GM12891 (cell line): Measurements from ENCODE around the gene ITGB2.

ENCODE experiments used
- DNase-seq: peaks from one replicate; pipeline ENCODE4 v3.0.0; 2011; ENCODE audit warnings: low spot score; ENCODE audit not compliant: insufficient read length
- FAIRE-seq: peaks from 2 replicates; lab custom pipeline; 2011; peaks lifted over from hg19 to GRCh38; lab: Jason Lieb, UNC
- PAX5 ChIP-seq: IDR thresholded peaks from 2 replicates; pipeline ENCODE4 v1.6.1; 2011; ENCODE audit warnings: low read length, moderate library complexity, mild to moderate bottlenecking; ENCODE audit not compliant: insufficient read depth, severe bottlenecking
- POLR2A ChIP-seq: IDR thresholded peaks from 2 replicates; pipeline ENCODE4 v1.6.1; 2011; ENCODE audit warnings: low read depth, low read length, control low read depth
- POLR2AphosphoS5 ChIP-seq: IDR thresholded peaks from 2 replicates; pipeline ENCODE4 v1.6.1; 2011; ENCODE audit warnings: low read depth, low read length, control low read depth
- POU2F2 ChIP-seq: IDR thresholded peaks from 2 replicates; pipeline ENCODE4 v1.6.1; 2011; ENCODE audit warnings: low read depth, mild to moderate bottlenecking, control low read depth, low read length, moderate library complexity
- SPI1 ChIP-seq: IDR thresholded peaks from 2 replicates; pipeline ENCODE4 v1.6.1; 2011; ENCODE audit warnings: low read depth, low read length, control low read depth
- TAF1 ChIP-seq: IDR thresholded peaks from 2 replicates; pipeline ENCODE4 v1.6.1; 2011; ENCODE audit warnings: low read depth, low read length, control low read depth

The ITGB2 gene

GRCh38 chr21:44904141-44904923, 16.4 kb downstream of the ITGB2 start:
- peak; percentile 77 for FAIRE-seq
- no peak for TF ChIP-seq TAF1
- no peak for TF ChIP-seq PAX5
- no peak for TF ChIP-seq POLR2AphosphoS5
- TF ChIP-seq POU2F2 = no peak
- DNase-seq = no peak

- no peak for TF ChIP-seq PAX5
- no peak for TF ChIP-seq POU2F2
- no peak for TF ChIP-seq TAF1
- TF ChIP-seq POLR2AphosphoS5 = no peak
- TF ChIP-seq SPI1 = no peak
- no peak for TF ChIP-seq POLR2A
- DNase-seq (no peak), FAIRE-seq (no peak)
Observed at GRCh38 chr21:44903689-44904088, 17.0 kb downstream of the ITGB2 start.

DNA sequence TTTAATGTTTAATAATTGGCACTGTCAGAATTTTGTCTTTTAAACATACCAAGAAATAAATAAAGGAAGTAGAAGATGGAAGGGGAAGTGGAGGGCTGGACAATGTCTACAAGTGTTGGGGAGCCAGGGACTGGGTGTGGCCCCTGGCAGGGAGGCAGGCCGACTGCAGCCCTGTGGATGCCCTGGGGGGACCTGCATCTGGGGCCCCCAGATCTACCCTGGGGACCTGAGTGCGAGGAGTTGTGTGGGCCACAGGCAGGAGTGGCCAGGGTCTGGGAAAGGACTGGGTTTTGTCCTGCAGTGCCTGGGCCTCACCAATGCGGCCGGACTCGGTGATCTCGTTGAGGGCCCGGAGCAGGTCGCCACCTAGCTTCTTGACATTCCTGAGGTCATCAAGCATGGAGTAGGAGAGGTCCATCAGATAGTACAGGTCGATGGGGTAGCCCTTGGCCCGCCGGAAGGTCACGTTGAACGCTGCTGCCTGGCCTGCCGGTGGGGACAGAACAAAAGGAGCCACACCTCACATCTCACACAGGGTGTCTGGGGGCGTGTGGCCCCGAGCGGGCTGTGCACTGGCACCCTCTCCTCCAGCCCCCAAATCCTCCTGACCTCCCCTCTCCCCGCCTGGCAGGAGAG, 17.5 kb downstream of the ITGB2 start:
- no peak for TF ChIP-seq TAF1
- TF ChIP-seq POLR2AphosphoS5 = no peak
- TF ChIP-seq PAX5 = no peak
- no peak for TF ChIP-seq POLR2A
- no peak for DNase-seq
- no peak for FAIRE-seq

GRCh38 chr21:44902268-44903049, 18.2 kb downstream of the ITGB2 start:
- no peak; the same call in 1 of the 2 replicates for TF ChIP-seq POU2F2
- TF ChIP-seq POLR2AphosphoS5 = no peak
- TF ChIP-seq SPI1 = no peak
- no peak for TF ChIP-seq TAF1
- no peak for TF ChIP-seq PAX5
- TF ChIP-seq POLR2A = no peak
- peak; percentile 83 for FAIRE-seq
- no peak for DNase-seq

- no peak for DNase-seq
Observed at GRCh38 chr21:44901391-44902074, 19.2 kb downstream of the ITGB2 start.

DNA sequence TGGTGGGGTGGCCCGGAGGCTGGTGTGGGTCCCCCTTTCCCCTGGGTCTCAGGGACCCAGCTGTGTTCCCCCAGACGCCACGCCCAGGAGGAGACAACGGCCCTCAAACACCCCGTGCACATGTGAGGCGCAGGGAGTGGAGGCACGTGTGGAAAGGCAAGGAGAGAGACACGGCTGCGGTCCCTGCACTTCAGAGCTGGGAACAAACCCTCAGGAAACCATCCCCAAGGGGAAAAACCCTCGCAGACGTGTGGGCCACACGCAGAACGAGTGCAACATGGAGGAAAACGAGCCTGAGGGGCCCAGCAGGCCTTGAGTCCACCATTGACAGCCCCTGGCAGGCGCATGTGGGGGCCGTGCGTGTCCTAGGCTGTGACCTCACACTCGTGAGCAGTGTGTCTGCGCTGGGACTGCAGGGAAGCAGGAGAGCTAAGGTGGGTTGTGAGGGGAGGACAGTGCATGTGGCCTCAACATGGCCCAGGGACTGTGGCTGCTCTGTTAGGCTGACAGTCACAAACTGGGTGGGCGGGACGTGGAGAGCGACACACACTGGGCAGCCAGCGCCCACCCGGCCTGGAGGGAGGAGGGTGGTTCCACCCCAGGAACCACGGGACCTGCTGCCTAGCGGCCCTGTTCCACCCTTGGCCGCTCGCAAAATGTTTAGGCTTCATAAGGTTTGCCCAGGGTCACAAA, 20.0 kb downstream of the ITGB2 start:
- TF ChIP-seq POU2F2 (no peak), TAF1 (no peak), POLR2A (no peak), SPI1 (no peak), PAX5 (no peak), POLR2AphosphoS5 (no peak)
- DNase-seq (no peak), FAIRE-seq (no peak)

More at GRCh38 chr21:44901391-44902074, 19.2 kb downstream of the ITGB2 start:
- no peak for FAIRE-seq
- TF ChIP-seq SPI1 = no peak
- no peak for TF ChIP-seq POU2F2
- no peak for TF ChIP-seq TAF1
- TF ChIP-seq POLR2AphosphoS5 = no peak
- no peak for TF ChIP-seq POLR2A
- TF ChIP-seq PAX5 = no peak

DNA sequence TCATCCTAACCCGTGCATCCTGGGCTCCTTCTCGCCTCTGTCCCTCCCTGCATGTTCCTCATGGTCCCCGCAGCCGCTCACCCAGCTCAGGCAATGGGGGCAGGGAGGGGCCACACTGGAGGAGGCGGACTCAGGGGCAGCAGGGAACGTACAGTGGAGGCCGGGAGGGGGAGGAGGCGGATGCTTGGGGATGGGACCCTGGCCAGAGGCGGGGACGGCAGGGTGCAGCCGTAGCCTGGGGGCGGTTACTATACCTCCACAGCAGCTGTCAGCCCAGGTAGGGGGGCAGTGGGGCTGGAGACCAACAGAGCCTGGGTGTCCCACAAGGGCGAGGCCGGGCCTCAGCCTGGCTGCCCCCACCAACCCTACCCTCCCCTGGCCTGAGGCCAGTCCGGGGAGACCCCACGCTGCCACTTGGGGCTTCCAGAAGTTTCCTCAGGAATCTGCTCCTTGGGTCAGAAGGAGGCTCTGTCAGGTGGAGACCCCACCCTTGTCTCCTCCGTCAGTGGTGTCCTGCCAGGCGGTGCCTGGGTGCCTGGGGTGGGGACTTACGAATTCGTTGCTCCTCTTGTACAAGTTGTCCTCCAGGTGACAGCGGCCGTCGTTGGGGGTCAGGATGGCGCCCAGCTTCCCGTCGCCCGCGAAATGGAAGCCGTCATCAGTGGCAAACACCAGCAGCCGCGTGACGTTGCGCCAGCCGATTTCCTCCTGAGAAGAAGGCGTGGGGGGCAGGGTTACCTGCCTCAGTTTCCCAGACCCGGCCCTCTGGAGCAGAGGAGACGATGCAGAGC, 20.7 kb downstream of the ITGB2 start:
- FAIRE-seq = no peak
- TF ChIP-seq POU2F2 = no peak
- no peak for TF ChIP-seq PAX5
- no peak for TF ChIP-seq TAF1
- TF ChIP-seq SPI1 = no peak
- no peak for TF ChIP-seq POLR2A
- TF ChIP-seq POLR2AphosphoS5 = no peak

More for the DNA sequence above, 20.7 kb downstream of the ITGB2 start:
- DNase-seq = no peak
